IMR-90 (cell line): ENCODE measurements around the gene LAMTOR3. TPM values are rescaled to one million over a fixed set of nuclear protein-coding genes. Genes with fewer than 3 reads are reported as not detected.

Experiments used
- ATAC-seq: fragments of 200-7000 bp; cut with Tn5 transposase; 2 replicates; pipeline ENCODE4 v1.9.1; 2020; ENCODE audit warnings: low read depth, mild to moderate bottlenecking, moderate library complexity
- BruUV-seq: library from RNA; stranded (reverse); fragments of 400-500 nt; replicated peaks from 2 replicates; lab custom pipeline; 2021; lab: Mats Ljungman, UMichigan
- CTCF ChIA-PET: fragments of 300-600 bp; formaldehyde crosslinking; extraction: SDS; loops from one replicate; lab custom pipeline; 2021; ENCODE audit warnings: antibody characterized with exemption; lab: Yijun Ruan, JAX
- POLR2A ChIA-PET: fragments of 300-600 bp; sonication (Branson Sonifier 250); formaldehyde crosslinking; loops from one replicate; lab custom pipeline; 2022; ENCODE audit warnings: antibody characterized with exemption; ENCODE audit not compliant: unreplicated experiment; lab: Charles Lee
- DNase-seq: peaks from one replicate; pipeline ENCODE4 v3.0.0; 2013
- H2AFZ ChIP-seq: replicated peaks from 2 replicates; pipeline ENCODE3; 2013; ENCODE audit warnings: low read length, mild to moderate bottlenecking; ENCODE audit not compliant: poor library complexity
- H2AK5ac ChIP-seq: 2 replicates; pipeline ENCODE4 v1.6.1; 2013; ENCODE audit warnings: low read depth, low read length, inconsistent platforms
- H2AK9ac ChIP-seq: replicated peaks from 2 replicates; pipeline ENCODE3; 2013; ENCODE audit warnings: mild to moderate bottlenecking, low read depth, low read length, moderate library complexity; ENCODE audit not compliant: poor library complexity
- H2BK120ac ChIP-seq: 2 replicates; pipeline ENCODE4 v1.6.1; 2013; ENCODE audit warnings: low read depth, low read length, inconsistent platforms
- H2BK15ac ChIP-seq: 3 replicates; pipeline ENCODE4 v1.6.1; 2013; ENCODE audit warnings: low read depth, low read length, inconsistent platforms
- H2BK20ac ChIP-seq: 2 replicates; pipeline ENCODE4 v1.6.1; 2013; ENCODE audit warnings: low read depth, mild to moderate bottlenecking, inconsistent platforms, low read length, moderate library complexity
- H2BK5ac ChIP-seq: 2 replicates; pipeline ENCODE4 v1.6.1; 2013; ENCODE audit warnings: mild to moderate bottlenecking, low read depth, low read length, inconsistent platforms; ENCODE audit not compliant: poor library complexity, severe bottlenecking
- H3K14ac ChIP-seq: replicated peaks from 2 replicates; pipeline ENCODE4 v1.6.1; 2013; ENCODE audit warnings: low read depth, low read length, inconsistent platforms
- H3K18ac ChIP-seq: 2 replicates; pipeline ENCODE4 v1.6.1; 2013; ENCODE audit warnings: low read depth, low read length, control low read depth
- H3K23ac ChIP-seq: 2 replicates; pipeline ENCODE4 v1.6.1; 2013; ENCODE audit warnings: low read depth, low read length, inconsistent platforms
- H3K27ac ChIP-seq: 2 replicates; pipeline ENCODE4 v1.5.1; 2013; ENCODE audit warnings: mild to moderate bottlenecking, control low read depth, low read length; ENCODE audit not compliant: insufficient read depth
- H3K27me3 ChIP-seq: 2 replicates; pipeline ENCODE4 v1.6.1; 2013; ENCODE audit warnings: low read length; ENCODE audit not compliant: control insufficient read depth, insufficient read depth
- H3K36me3 ChIP-seq: 2 replicates; pipeline ENCODE4 v1.6.1; 2013; ENCODE audit warnings: low read length, mixed read lengths; ENCODE audit not compliant: control insufficient read depth, insufficient read depth
- H3K4ac ChIP-seq: 2 replicates; pipeline ENCODE4 v1.6.1; 2013; ENCODE audit warnings: low read depth, low read length, inconsistent platforms
- H3K4me1 ChIP-seq: 2 replicates; pipeline ENCODE4 v1.6.1; 2013; ENCODE audit warnings: low read length, mixed read lengths; ENCODE audit not compliant: control insufficient read depth, insufficient read depth
- H3K4me2 ChIP-seq: 2 replicates; pipeline ENCODE4 v1.6.1; 2013; ENCODE audit warnings: low read depth, mild to moderate bottlenecking, control low read depth, low read length, moderate library complexity
- H3K4me3 ChIP-seq: 2 replicates; pipeline ENCODE4 v1.5.1; 2013; ENCODE audit warnings: low read depth, mild to moderate bottlenecking, control low read depth, low read length, moderate library complexity; ENCODE audit not compliant: insufficient read depth
- H3K56ac ChIP-seq: 2 replicates; pipeline ENCODE4 v1.6.1; 2013; ENCODE audit warnings: low read length, inconsistent platforms; ENCODE audit not compliant: insufficient read depth; ENCODE audit errors: extremely low read depth
- H3K79me1 ChIP-seq, 2 experiments: 2 replicates each; pipeline ENCODE4 v1.6.1; 2013; ENCODE audit warnings: low read length in 2 of 2, inconsistent platforms in 1 of 2, low read depth in 1 of 2
- H3K9ac ChIP-seq: 2 replicates; pipeline ENCODE4 v1.6.1; 2013; ENCODE audit warnings: low read depth, low read length, control low read depth
- H3K9me1 ChIP-seq: 2 replicates; pipeline ENCODE4 v1.6.1; 2013; ENCODE audit warnings: low read length, inconsistent platforms; ENCODE audit not compliant: insufficient read depth
- H3K9me3 ChIP-seq: 2 replicates; pipeline ENCODE4 v1.6.1; 2013; ENCODE audit warnings: low read length; ENCODE audit not compliant: control insufficient read depth, insufficient read depth
- H4K20me1 ChIP-seq: 2 replicates; pipeline ENCODE4 v1.6.1; 2013; ENCODE audit warnings: low read length, inconsistent platforms; ENCODE audit not compliant: insufficient read depth
- H4K5ac ChIP-seq: 2 replicates; pipeline ENCODE4 v1.6.1; 2013; ENCODE audit warnings: mild to moderate bottlenecking, low read depth, low read length, control low read depth
- H4K8ac ChIP-seq, 2 experiments: 2 replicates each; pipeline ENCODE4 v1.6.1; 2013; ENCODE audit warnings: low read depth in 2 of 2, low read length in 2 of 2, control low read depth in 1 of 2, inconsistent platforms in 1 of 2
- H4K91ac ChIP-seq: 2 replicates; pipeline ENCODE4 v1.6.1; 2013; ENCODE audit warnings: low read depth, low read length, inconsistent platforms; ENCODE audit not compliant: insufficient read depth
- BHLHE40 ChIP-seq: fragments of 150-350 bp; IDR thresholded peaks from 2 replicates; pipeline ENCODE4 v1.6.1; 2016; ENCODE audit warnings: mild to moderate bottlenecking, low read depth, low read length
- CEBPB ChIP-seq: IDR thresholded peaks from 2 replicates; pipeline ENCODE4 v1.6.1; 2012; ENCODE audit warnings: low read depth, low read length, improper control_type of control experiment
- CHD1 ChIP-seq: IDR thresholded peaks from 2 replicates; pipeline ENCODE4 v1.6.1; 2012; ENCODE audit warnings: low read depth, low read length, improper control_type of control experiment
- MAFK ChIP-seq: IDR thresholded peaks from 2 replicates; pipeline ENCODE4 v1.6.1; 2012; ENCODE audit warnings: low read depth, low read length, improper control_type of control experiment
- MAZ ChIP-seq: IDR thresholded peaks from 2 replicates; pipeline ENCODE4 v1.6.1; 2012; ENCODE audit warnings: low read depth, mild to moderate bottlenecking, low read length, improper control_type of control experiment, moderate library complexity, borderline replicate concordance
- MXI1 ChIP-seq: IDR thresholded peaks from 2 replicates; pipeline ENCODE4 v1.6.1; 2012; ENCODE audit warnings: low read depth, mild to moderate bottlenecking, low read length, moderate library complexity, borderline replicate concordance
- NFE2L2 ChIP-seq: fragments of 150-350 bp; IDR thresholded peaks from 2 replicates; pipeline ENCODE4 v1.6.1; 2016; ENCODE audit warnings: low read depth, mild to moderate bottlenecking, low read length
- RCOR1 ChIP-seq: IDR thresholded peaks from 2 replicates; pipeline ENCODE4 v1.6.1; 2012; ENCODE audit warnings: mild to moderate bottlenecking, low read length, improper control_type of control experiment; ENCODE audit not compliant: insufficient replicate concordance
- WGBS, 2 experiments: methylation state at CpG; one replicate each; pipeline versions ENCODE4 v1.1.5 to v1.1.7; 2013; ENCODE audit warnings: missing lambda C conversion rate in 2 of 2; ENCODE audit not compliant: insufficient read length in 1 of 2; ENCODE audit errors: extremely low coverage in 2 of 2; 5-methylcytosine and 5-hydroxymethylcytosine counted together
- dilution Hi-C: fragments of 300-500 bp; cut with HindIII; formaldehyde crosslinking; loops from one replicate; pipeline ENCODE4 v1.14.3; 2018; ENCODE audit warnings: low sequenced_read_pairs; ENCODE audit not compliant: unreplicated experiment
- in situ Hi-C: fragments of 300-500 bp; cut with MboI; formaldehyde crosslinking; loops from 3 replicates; pipeline ENCODE4 v1.14.3; 2019; ENCODE audit warnings: low sequenced_read_pairs, inconsistent platforms, mixed read lengths
- intact Hi-C: fragments of 100-400 bp; cut with micrococcal nuclease; formaldehyde crosslinking; loops from 2 replicates; pipeline ENCODE4 v1.10.0; 2022
- polyA plus RNA-seq, 3 experiments: library from polyadenylated mRNA; depleted of rRNA; stranded (reverse); fragments of >200 nt; gene quantifications; 2 replicates each; pipeline ENCODE4 v1.2.3, GENCODE V29; 2012; ENCODE audit warnings: low replicate concordance in 1 of 3
- total RNA-seq: library from RNA; depleted of rRNA; stranded (reverse); fragments of >200 nt; gene quantifications from 2 replicates; pipeline ENCODE4 v1.2.3, GENCODE V29; 2012

The LAMTOR3 gene
- total and polyA plus RNA-seq, 2 of the 4 experiments (the other 2 are of a cell fraction), result 28.6 to 35.7 TPM

GRCh38 chr4:99834569-99834968, 59.7 kb downstream of the LAMTOR3 start:
- Histone ChIP-seq H3K27me3 (0 out of 2 replicates have a peak, but pooled peaks cover 2% of the 10 kb centered on the region), H4K8ac (no peak overlapping the region), H3K56ac (no peak overlapping the region), H3K18ac (no peak overlapping the region), H3K23ac (no peak overlapping the region), H3K14ac (no peak overlapping the region), H3K9me3 (no peaks in the 10 kb centered on the region), H4K91ac (no peak overlapping the region), H2AK5ac (no peak overlapping the region), H3K36me3 (no peaks in the 10 kb centered on the region), H3K4me3 (no peak overlapping the region), H3K4me2 (no peak overlapping the region), H2AK9ac (no peak overlapping the region), H2BK120ac (no peak overlapping the region), H2AFZ (no peak overlapping the region), H3K9me1 (no peaks in the 10 kb centered on the region), H2BK20ac (no peak overlapping the region), H3K27ac (no peak overlapping the region), H4K20me1 (no peaks in the 10 kb centered on the region), H4K5ac (no peak overlapping the region), H3K4ac (no peak overlapping the region), H2BK15ac (no peak overlapping the region), H3K79me1 (no peaks in the 10 kb centered on the region), H2BK5ac (no peak overlapping the region), H3K9ac (no peak overlapping the region), H3K4me1 (no peaks in the 10 kb centered on the region)
- ChIA-PET POLR2A (no interaction called here), CTCF (no interaction called here)
- dilution Hi-C loops (no loop called here), intact Hi-C loops (loop anchor here (5.0 kb wide), 1 partner anchor 113 kb away; the partner anchor contains the start of gene DNAJB14), in situ Hi-C loops (no loop called here)
- BruUV-seq, result no TSS peak
- TF ChIP-seq MAFK, result no peak
- no peak for TF ChIP-seq CHD1
- no peak for TF ChIP-seq BHLHE40
- TF ChIP-seq MAZ, result no peak
- no peak for TF ChIP-seq RCOR1
- no peak for TF ChIP-seq CEBPB
- no peak for TF ChIP-seq NFE2L2
- no peak for TF ChIP-seq MXI1
- 82% methylated on average over 2 of the region's 7 CpGs; no CpG with 5 or more reads in 1 of the 2 experiments for WGBS, 2 experiments
- DNase-seq (no peak), ATAC-seq (no peak)
